Endodermal cell (in vitro differentiated cells): Measurements from ENCODE around the gene MCM3AP. TPM values are rescaled to one million over a fixed set of nuclear protein-coding genes. Genes with fewer than 3 reads are reported as not detected.

ENCODE experiments used
- DNase-seq: peaks from one replicate; pipeline ENCODE4 v3.0.0-alpha.2; 2017
- H3K27ac ChIP-seq: 2 replicates; pipeline ENCODE4 v1.5.1; 2013; ENCODE audit warnings: mild to moderate bottlenecking, low read depth, low read length, moderate library complexity
- H3K27me3 ChIP-seq: 2 replicates; pipeline ENCODE4 v1.6.1; 2013; ENCODE audit warnings: mild to moderate bottlenecking, low read length, moderate library complexity; ENCODE audit not compliant: insufficient read depth, control insufficient read depth, poor library complexity, severe bottlenecking
- H3K36me3 ChIP-seq: 2 replicates; pipeline ENCODE4 v1.7.0; 2013; ENCODE audit warnings: mild to moderate bottlenecking, low read length, moderate library complexity; ENCODE audit not compliant: control insufficient read depth, insufficient read depth
- H3K4me1 ChIP-seq: one replicate; pipeline ENCODE4 v1.7.0; 2013; ENCODE audit warnings: low read length; ENCODE audit not compliant: control insufficient read depth, insufficient read depth
- H3K4me3 ChIP-seq: 2 replicates; pipeline ENCODE4 v1.5.1; 2013; ENCODE audit warnings: mild to moderate bottlenecking, low read length, moderate library complexity
- H3K9ac ChIP-seq: 2 replicates; pipeline ENCODE4 v1.6.1; 2013; ENCODE audit warnings: mild to moderate bottlenecking, low read length, moderate library complexity; ENCODE audit not compliant: poor library complexity, severe bottlenecking; ENCODE audit errors: extremely low read depth
- H3K9me3 ChIP-seq: 2 replicates; pipeline ENCODE4 v1.6.1; 2013; ENCODE audit warnings: mild to moderate bottlenecking, low read length, moderate library complexity; ENCODE audit not compliant: control insufficient read depth
- H3K27ac Mint-ChIP-seq: 2 replicates; pipeline ENCODE4 v1.8.0; 2020; ENCODE audit warnings: mixed read lengths
- H3K27me3 Mint-ChIP-seq: 2 replicates; pipeline ENCODE4 v1.8.0; 2021; ENCODE audit warnings: mild to moderate bottlenecking, mixed read lengths; ENCODE audit not compliant: insufficient read depth
- H3K36me3 Mint-ChIP-seq: 2 replicates; pipeline ENCODE4 v1.8.0; 2020; ENCODE audit warnings: low read depth, mixed read lengths
- H3K4me1 Mint-ChIP-seq: 2 replicates; pipeline ENCODE4 v1.8.0; 2020; ENCODE audit warnings: mixed read lengths
- H3K4me3 Mint-ChIP-seq: 2 replicates; pipeline ENCODE4 v1.8.0; 2020; ENCODE audit warnings: mild to moderate bottlenecking, moderate library complexity, mixed read lengths
- H3K9me3 Mint-ChIP-seq: 2 replicates; pipeline ENCODE4 v1.8.0; 2020; ENCODE audit warnings: mild to moderate bottlenecking, mixed read lengths
- WGBS, 2 experiments: methylation state at CpG; one replicate each; pipeline versions ENCODE4 v1.1.5 to v1.1.7; 2013; ENCODE audit warnings: missing lambda C conversion rate in 2 of 2, mixed read lengths in 1 of 2; ENCODE audit not compliant: insufficient coverage in 1 of 2, insufficient read length in 1 of 2; 5-methylcytosine and 5-hydroxymethylcytosine counted together
- total RNA-seq, 2 donors: library from RNA; stranded (reverse); fragmentation: NEBNext Ultra II Directional in 1 of 2; extraction: Animal tissue kit (Norgen Biotek cat#: 25700) in 1 of 2; gene quantifications; 2 replicates in 1 of 2; 3 replicates in 1 of 2; pipeline ENCODE4 v1.2.1, GENCODE V29; 2021
- TF ChIP-seq, protein P1 (sequence below): fragments of 200-600 bp; sonication (generic); conservative IDR thresholded peaks from 2 replicates; pipeline ENCODE4 v1.5.0; 2021; ENCODE audit warnings: antibody characterized with exemption, mild to moderate bottlenecking

The MCM3AP gene
- total RNA-seq, 2 donors from 2014 or later, result 120 to 161 TPM

DNA sequence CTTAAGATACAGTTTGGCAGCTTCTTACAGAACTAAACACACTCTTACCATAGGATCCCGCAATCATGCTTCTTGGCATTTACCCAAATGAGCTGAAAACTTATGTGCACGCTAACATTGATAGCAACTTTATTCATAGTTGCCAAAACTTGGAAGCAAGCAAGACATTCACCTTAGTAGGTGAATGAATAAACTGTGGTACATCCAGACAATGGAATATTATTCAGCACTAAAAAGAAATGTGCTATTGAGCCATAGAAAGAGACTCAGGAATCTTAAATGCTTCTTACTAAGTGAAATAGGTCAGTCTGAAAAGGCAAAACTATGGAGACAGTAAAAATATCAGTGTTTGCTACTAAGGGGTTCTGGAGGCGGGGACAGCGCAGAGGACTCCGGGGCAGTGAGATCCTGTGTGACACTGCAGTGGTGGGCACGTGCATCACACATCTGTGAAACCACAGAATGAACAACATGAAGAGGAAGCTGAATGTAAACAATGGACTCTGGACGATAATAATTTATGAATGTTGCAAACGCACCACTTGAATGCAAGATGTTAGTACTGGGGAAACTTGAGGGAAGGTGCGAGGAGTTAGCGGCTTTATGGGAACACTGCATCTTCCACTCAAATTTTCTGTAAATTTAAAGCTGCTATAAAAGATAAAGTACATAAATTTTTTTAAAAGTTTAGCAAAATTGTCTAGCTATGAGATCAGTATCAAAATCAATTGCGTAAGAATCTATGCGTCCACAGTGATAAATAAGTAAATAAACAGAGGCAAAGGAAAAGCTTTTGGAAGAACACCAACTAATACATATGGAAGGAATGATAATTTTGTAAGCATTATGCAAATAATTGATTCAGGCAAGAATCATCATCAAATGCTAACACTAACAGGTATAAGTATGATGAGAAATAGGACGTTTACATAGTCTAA, 85.7 kb downstream of the MCM3AP start:
- 79 to 84% methylated on average over 7 to 11 of the region's 13 CpGs for WGBS, 2 experiments

DNA sequence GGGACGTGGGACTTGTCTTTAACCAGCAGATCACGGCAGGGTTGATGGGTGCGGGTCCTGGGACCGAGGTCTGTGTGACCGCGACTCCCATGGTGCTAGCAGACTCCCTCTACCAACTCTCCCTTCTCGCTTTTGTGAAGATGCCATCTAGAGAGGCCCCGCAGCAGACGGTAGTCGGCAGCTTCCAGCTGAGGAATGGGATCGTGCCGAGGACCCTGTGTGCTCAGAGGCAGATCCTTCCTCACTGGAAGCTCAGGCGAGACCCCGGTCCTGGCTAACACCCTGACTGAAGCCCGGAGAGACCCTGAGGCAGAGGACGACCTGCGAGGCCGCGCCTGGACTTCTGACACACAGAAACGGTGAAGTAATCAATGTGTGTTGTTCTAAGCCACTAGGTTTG, 88.7 kb downstream of the MCM3AP start:
- H3K36me3 Mint-ChIP-seq, result peaks cover 72% of the 10 kb centered on the region
- Histone ChIP-seq H3K27me3 (no peaks in the 10 kb centered on the region), H3K9ac (no peak overlapping the region), H3K4me3 (no peak overlapping the region), H3K27ac (no peak overlapping the region), H3K36me3 (peaks cover 57% of the 10 kb centered on the region), H3K9me3 (peaks cover 4% of the 10 kb centered on the region), H3K4me1 (no peaks in the 10 kb centered on the region)
- TF ChIP-seq, protein P1, sequence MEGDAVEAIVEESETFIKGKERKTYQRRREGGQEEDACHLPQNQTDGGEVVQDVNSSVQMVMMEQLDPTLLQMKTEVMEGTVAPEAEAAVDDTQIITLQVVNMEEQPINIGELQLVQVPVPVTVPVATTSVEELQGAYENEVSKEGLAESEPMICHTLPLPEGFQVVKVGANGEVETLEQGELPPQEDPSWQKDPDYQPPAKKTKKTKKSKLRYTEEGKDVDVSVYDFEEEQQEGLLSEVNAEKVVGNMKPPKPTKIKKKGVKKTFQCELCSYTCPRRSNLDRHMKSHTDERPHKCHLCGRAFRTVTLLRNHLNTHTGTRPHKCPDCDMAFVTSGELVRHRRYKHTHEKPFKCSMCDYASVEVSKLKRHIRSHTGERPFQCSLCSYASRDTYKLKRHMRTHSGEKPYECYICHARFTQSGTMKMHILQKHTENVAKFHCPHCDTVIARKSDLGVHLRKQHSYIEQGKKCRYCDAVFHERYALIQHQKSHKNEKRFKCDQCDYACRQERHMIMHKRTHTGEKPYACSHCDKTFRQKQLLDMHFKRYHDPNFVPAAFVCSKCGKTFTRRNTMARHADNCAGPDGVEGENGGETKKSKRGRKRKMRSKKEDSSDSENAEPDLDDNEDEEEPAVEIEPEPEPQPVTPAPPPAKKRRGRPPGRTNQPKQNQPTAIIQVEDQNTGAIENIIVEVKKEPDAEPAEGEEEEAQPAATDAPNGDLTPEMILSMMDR, result no peak
- H3K4me1 Mint-ChIP-seq, result no peaks in the 10 kb centered on the region
- peak; percentile 31 for DNase-seq
- H3K27ac Mint-ChIP-seq, result no peak overlapping the region
- H3K9me3 Mint-ChIP-seq, result peaks cover 3% of the 10 kb centered on the region
- H3K4me3 Mint-ChIP-seq, result no peak overlapping the region
- 87 to 90% methylated on average over 12 to 20 of the region's 20 CpGs for WGBS, 2 experiments
- no peaks in the 10 kb centered on the region for H3K27me3 Mint-ChIP-seq

More for the DNA sequence above, 85.7 kb downstream of the MCM3AP start:
- DNase-seq, result no peak
- H3K27ac ChIP-seq, result no peak overlapping the region
- H3K9me3 ChIP-seq, result peaks cover 4% of the 10 kb centered on the region
- no peak overlapping the region for H3K9ac ChIP-seq
- Mint-ChIP-seq H3K4me3 (no peak overlapping the region), H3K27ac (no peak overlapping the region), H3K36me3 (peaks cover 78% of the 10 kb centered on the region), H3K27me3 (no peaks in the 10 kb centered on the region), H3K9me3 (peaks cover 3% of the 10 kb centered on the region), H3K4me1 (no peaks in the 10 kb centered on the region)
- TF ChIP-seq, protein P1, result no peak
- no peaks in the 10 kb centered on the region for H3K27me3 ChIP-seq
- no peaks in the 10 kb centered on the region for H3K4me1 ChIP-seq
- H3K36me3 ChIP-seq, result peaks cover 61% of the 10 kb centered on the region
- no peak overlapping the region for H3K4me3 ChIP-seq

DNA sequence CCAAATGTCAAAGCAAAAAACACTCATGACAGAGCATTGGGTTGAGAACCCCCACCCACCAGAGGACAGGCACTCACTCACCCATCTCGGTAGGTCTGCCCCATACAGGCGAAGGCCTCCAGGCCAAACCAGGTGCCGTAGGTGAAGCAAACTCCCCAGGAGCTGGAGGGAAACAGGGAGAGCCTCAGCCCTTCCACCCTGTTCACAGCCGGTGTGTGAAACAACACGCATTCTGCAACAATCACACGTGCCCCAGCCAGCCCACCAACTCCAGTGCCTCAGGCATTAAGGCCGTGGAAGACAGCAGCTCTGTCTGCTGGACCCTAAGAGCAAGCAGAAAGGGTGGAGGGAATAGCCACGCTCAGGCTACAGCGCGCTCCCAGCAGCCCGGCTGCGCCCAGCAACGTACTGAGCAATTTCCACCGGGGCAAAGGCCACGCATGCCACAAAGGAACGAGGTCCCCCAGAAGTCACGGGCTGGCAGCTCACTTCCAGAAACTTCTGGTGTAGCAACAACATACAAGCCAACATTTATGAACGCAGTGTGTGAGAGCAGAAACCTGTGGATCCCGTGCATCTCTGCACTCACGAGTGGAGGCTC, 89.7 kb downstream of the MCM3AP start:
- TF ChIP-seq, protein P1, result no peak
- Histone ChIP-seq H3K9me3 (peaks cover 4% of the 10 kb centered on the region), H3K27ac (peak overlapping the region; percentile 53), H3K4me1 (no peaks in the 10 kb centered on the region), H3K9ac (no peak overlapping the region), H3K27me3 (no peaks in the 10 kb centered on the region), H3K36me3 (peaks cover 55% of the 10 kb centered on the region), H3K4me3 (no peak overlapping the region)
- H3K4me1 Mint-ChIP-seq, result no peaks in the 10 kb centered on the region
- peak overlapping the region; percentile 64 for H3K27ac Mint-ChIP-seq
- DNase-seq, result peak; percentile 30
- 90% methylated on average over 18 to 20 of the region's 20 CpGs for WGBS, 2 experiments
- peaks cover 3% of the 10 kb centered on the region for H3K9me3 Mint-ChIP-seq
- H3K4me3 Mint-ChIP-seq, result no peak overlapping the region
- no peaks in the 10 kb centered on the region for H3K27me3 Mint-ChIP-seq
- H3K36me3 Mint-ChIP-seq, result peaks cover 71% of the 10 kb centered on the region
